ENCODE results near the gene DRGX. TPM values are rescaled to one million over a fixed set of nuclear protein-coding genes. Genes with fewer than 3 reads are reported as not detected.

Gene DRGX
- polyA plus RNA-seq, 1 donor from 2014 or later, result not detected

DNA sequence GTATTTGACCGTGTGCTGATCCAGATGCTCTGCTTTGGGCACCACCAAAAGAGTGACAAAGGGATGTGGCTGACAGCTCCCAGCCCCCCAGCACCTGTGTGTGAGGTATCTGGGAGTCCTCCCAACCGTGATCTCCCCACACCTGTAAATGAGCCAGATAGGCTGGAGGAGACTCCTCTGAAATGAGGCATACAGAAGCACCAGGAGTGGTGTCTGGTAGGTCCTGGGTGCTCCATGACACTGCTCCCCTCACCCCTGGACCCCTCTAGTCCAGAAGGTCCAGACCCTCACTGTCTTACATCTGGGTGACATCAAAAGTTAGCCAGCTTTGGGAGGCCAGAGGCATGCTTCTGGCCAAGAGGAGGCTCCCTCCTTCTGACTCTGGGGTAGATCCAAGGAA lies 20.0 kb upstream of the DRGX start:
- Mint-ChIP-seq H3K27ac (no peak overlapping the region), H3K4me1 (no peaks in the 10 kb centered on the region), H3K36me3 (no peaks in the 10 kb centered on the region), H3K4me3 (no peak overlapping the region), H3K27me3 (peaks cover 6% of the 10 kb centered on the region), H3K9me3 (peaks cover 0 to 4% (median 0%) of the 10 kb centered on the region in 3 donors)

DNA sequence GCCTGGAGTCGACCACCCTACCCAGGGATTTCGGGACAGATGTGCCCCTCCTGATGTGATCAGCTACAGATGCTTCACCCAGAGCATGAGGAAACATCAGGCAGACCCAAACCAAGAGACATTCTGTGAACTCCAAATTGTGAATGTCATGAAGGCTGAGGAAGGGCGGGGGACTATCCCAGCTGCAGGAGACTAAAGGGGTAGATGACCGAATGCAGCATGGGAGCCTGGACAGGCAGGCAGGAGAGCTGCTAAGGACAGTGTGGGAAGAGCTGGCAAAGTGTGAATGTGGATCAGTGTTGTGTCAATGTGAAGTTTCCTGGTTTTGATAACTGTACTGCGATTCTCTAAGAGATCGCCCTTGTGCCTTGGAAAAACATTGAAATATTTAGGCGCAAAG lies 19.2 kb upstream of the DRGX start:
- Mint-ChIP-seq H3K4me3 (peak overlapping the region in 1 of 4 donors; percentile 18), H3K27ac (no peak overlapping the region), H3K27me3 (peaks cover 6% of the 10 kb centered on the region), H3K36me3 (no peaks in the 10 kb centered on the region), H3K4me1 (no peaks in the 10 kb centered on the region), H3K9me3 (peaks cover 0 to 2% (median 0%) of the 10 kb centered on the region in 3 donors)

DNA sequence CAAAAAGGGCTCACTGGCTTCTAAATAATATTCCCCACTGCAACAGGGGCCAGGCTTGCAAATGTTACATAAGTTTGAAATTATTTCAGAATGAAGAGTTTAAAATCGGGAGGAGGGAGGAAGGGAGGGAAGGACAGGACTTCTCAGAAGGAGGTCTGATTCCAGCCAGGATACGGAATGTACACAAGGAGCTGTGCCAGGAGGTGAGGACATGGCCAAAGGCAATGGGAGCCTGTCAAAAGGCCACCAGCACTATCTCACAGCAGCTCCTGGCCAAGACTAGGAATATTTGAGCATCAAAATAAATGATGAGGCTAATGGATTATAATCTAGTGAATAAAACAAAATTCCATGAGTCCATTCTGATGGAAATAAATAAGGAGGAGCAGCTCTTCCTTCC lies 18.6 kb upstream of the DRGX start:
- no peak overlapping the region for H3K4me3 Mint-ChIP-seq
- no peak overlapping the region for H3K27ac Mint-ChIP-seq
- H3K27me3 Mint-ChIP-seq, result peaks cover 7% of the 10 kb centered on the region

DNA sequence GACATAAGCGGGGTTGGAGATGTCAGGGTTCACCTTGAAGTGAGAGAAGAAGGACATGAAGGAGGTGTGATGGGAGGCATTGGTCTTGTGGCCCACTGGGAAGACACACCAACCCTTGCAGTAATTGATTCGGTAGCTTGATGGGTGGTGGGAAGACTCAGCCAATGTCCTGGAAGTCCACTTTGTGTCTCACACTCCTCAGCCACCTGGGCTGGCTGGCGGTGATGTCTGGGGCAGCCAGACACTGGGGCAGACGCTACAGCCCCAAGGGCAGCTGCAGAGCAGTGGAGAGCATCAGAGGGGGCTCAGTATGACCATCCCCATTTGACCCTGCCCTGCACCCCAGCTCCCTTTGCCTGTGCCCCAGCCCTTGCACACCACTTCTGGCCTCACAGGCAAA lies 16.7 kb upstream of the DRGX start:
- no peaks in the 10 kb centered on the region for H3K9me3 Mint-ChIP-seq
- H3K36me3 Mint-ChIP-seq, result no peaks in the 10 kb centered on the region
- no peak overlapping the region for H3K27ac Mint-ChIP-seq
- H3K4me3 Mint-ChIP-seq, result no peak overlapping the region
- peaks cover 0 to 4% (median 1%) of the 10 kb centered on the region in 3 donors for H3K4me1 Mint-ChIP-seq
- H3K27me3 Mint-ChIP-seq, result peaks cover 11% of the 10 kb centered on the region

More for the DNA sequence above, 18.6 kb upstream of the DRGX start:
- Mint-ChIP-seq H3K36me3 (no peaks in the 10 kb centered on the region), H3K4me1 (no peaks in the 10 kb centered on the region), H3K9me3 (no peaks in the 10 kb centered on the region)

DNA sequence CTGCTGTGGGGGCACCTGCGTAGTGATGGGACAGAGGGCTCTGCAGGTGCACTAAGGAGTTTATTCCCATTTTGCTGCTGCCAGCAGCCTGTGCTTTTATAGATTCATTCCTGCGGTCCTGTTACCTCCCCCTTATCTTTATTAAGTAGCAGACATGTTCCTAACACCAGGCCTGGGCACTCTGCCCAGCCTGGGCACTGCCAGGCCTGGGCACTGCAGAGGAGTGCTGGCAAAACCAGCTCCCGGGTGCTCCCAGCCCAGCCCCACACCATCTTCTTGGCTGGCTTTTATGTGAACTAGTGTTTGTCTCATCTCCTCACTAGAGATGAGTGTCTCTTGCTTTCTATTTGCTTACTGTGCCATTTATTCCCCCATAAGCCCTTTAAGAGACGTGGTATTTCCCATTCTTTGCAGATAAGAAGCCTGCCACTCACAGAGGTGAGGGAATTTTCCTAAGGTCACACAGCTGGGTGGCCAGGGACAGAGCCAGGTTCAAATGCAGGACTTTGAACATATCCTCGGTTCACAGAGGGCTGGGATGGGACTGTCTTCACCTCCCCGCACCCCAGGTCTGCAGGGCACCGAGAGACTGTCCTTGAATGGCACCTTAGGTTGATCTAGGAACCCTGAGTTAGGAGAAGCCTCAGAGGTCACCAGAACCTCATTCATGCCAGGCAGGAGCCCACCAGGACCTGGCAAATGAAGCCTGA lies 14.6 kb upstream of the DRGX start:
- Mint-ChIP-seq H3K27me3 (peaks cover 13% of the 10 kb centered on the region), H3K4me3 (no peak overlapping the region), H3K4me1 (peaks cover 0 to 4% (median 2%) of the 10 kb centered on the region in 3 donors), H3K36me3 (no peaks in the 10 kb centered on the region), H3K9me3 (no peaks in the 10 kb centered on the region), H3K27ac (no peak overlapping the region)

DNA sequence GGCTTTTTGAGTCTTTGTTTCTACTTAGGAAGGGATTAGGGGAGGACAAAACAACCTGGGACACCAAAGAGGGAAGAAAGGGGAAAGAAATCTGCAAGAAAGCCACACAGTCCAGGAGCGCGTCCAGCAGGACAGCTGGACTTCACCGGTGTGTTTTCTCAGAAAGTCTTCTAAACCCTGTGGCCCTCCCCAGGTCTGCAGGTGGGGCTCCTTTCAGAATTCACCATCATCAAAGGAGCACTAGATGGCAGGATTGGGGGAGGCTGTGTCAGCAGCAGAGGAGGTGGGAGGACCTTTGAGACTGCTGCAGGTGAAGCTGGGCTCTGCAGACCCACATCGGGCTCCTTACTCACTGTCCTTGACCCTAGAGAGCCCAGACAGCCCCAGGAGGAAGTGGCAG lies 13.9 kb upstream of the DRGX start:
- Mint-ChIP-seq H3K9me3 (no peaks in the 10 kb centered on the region), H3K27ac (no peak overlapping the region), H3K4me3 (no peak overlapping the region), H3K27me3 (peaks cover 14% of the 10 kb centered on the region), H3K4me1 (peaks cover 0 to 4% (median 2%) of the 10 kb centered on the region in 3 donors), H3K36me3 (no peaks in the 10 kb centered on the region)

DNA sequence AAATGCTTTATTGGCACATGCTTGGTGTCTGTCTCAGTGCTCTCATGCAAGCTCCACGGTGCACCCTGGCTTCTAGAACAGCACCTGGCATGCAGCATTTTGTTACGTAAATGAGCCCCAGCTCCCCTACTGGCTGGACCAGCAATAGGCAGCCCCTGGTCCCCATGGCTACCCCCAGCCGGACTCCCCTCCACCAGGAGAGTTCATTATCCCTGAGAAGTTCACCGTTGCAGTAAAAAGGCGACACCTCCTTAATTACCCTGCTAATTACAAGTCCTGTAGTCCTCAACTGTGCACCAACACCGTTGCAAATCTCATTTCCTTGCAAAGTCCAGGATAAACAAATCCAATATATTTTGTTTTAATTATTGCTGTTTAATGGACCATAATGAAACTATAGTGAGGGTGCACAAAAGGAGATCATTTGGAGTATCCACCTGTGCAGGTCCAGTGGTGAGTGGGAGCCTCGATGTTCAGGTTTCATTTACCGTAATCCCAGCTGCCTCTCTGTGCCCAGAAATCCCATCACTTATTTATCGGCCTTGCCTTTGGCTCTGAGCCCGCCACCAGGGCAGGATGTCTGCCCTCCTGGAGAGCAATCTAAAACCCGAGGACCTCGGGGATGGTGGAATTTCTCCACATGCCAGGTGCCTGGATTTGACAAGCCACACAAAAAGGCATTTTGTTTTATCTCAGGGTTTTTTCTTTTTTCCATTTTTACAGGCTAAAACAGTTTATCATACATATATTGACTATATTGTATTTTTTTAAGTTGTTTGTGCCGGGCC lies 12.8 kb upstream of the DRGX start:
- no peaks in the 10 kb centered on the region for H3K9me3 Mint-ChIP-seq
- peaks cover 0 to 4% (median 2%) of the 10 kb centered on the region in 3 donors for H3K4me1 Mint-ChIP-seq
- H3K36me3 Mint-ChIP-seq, result no peaks in the 10 kb centered on the region
- H3K4me3 Mint-ChIP-seq, result no peak overlapping the region
- H3K27ac Mint-ChIP-seq, result no peak overlapping the region
- peaks cover 12% of the 10 kb centered on the region for H3K27me3 Mint-ChIP-seq

DNA sequence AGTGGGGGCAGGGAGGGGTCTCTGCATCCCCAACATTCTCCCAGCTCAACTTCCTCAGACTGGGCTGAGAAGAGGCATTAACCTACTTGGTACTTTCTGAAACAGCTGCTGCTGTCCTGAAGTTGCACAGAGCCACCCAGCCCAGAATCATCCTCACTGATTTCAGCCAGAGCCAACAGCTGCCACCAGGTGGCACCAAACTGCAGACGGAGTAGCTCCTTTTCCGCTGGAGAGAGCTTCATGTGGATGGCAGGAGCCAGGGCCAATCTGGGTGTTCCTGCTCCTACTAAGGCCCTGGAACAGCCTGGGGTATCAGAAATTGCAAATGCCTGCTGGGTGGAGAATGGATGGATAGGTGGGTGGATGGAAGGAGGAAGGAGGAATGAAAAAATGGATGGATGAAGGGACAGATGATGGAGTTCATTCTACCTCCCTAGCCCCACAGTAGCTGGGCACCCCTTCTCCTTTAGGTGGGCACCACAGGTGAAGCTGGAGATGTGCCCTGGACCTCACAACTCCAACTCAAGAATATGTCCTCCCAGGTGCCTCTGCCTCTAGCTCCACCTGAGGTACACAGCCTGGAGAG lies 11.8 kb upstream of the DRGX start:
- Mint-ChIP-seq H3K27me3 (peaks cover 12% of the 10 kb centered on the region), H3K36me3 (no peaks in the 10 kb centered on the region), H3K9me3 (peaks cover 0 to 2% (median 0%) of the 10 kb centered on the region in 3 donors), H3K4me1 (peaks cover 0 to 4% (median 2%) of the 10 kb centered on the region in 3 donors), H3K27ac (no peak overlapping the region), H3K4me3 (no peak overlapping the region)

DNA sequence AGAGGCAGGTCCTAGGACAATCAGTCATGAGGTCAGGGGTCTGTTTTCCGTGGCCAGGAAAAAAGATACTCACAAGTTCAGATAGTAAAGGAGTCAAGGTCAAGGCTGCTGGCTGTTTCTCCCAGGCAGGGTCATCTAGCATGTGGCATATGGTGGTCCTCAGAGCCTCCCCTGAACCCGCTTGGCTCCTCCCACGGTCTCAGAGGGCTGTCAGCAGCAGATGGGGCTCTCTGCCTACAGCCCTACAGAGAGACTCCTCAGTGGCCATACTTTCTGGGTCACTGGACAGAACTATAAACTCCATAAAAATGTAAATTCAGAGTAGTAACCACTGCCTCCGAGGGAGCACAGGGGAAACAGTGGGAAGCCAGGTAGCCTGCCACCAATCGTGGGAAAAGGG lies 11.3 kb upstream of the DRGX start:
- Mint-ChIP-seq H3K4me3 (no peak overlapping the region), H3K36me3 (no peaks in the 10 kb centered on the region), H3K27me3 (peaks cover 12% of the 10 kb centered on the region), H3K27ac (no peak overlapping the region), H3K4me1 (peaks cover 0 to 4% (median 2%) of the 10 kb centered on the region in 3 donors), H3K9me3 (peaks cover 0 to 2% (median 0%) of the 10 kb centered on the region in 3 donors)

DNA sequence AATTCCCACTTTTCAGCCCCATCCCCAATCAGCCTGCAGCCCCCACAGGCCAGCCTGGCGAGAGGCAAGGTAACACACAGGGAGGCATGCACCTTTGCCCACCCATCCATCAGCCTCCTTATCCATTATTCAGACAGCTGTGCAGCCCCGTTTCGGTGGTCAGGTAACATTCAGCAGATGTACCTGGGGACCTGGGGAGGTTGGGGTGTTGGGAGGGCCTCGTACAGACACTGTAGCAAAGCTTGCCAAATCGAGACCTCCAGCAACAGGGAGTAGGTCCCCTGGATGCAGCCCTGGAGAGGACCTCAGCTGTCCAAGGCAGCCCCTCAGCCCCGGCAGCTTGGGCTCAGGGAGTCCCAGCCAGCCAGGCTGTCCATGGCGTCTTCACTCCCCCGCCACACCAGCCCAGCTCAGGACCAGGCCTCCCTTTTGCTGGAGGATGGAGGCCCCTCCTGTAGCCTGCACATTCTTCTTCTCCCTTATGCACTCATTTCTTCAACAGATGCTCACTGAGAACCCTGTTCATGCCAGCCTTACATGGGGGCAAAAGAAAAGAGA lies 8.5 kb upstream of the DRGX start:
- Mint-ChIP-seq H3K36me3 (no peaks in the 10 kb centered on the region), H3K27ac (no peak overlapping the region), H3K9me3 (peaks cover 0 to 2% (median 0%) of the 10 kb centered on the region in 3 donors), H3K27me3 (peaks cover 17% of the 10 kb centered on the region), H3K4me3 (no peak overlapping the region), H3K4me1 (peaks cover 0 to 4% (median 2%) of the 10 kb centered on the region in 3 donors)

DNA sequence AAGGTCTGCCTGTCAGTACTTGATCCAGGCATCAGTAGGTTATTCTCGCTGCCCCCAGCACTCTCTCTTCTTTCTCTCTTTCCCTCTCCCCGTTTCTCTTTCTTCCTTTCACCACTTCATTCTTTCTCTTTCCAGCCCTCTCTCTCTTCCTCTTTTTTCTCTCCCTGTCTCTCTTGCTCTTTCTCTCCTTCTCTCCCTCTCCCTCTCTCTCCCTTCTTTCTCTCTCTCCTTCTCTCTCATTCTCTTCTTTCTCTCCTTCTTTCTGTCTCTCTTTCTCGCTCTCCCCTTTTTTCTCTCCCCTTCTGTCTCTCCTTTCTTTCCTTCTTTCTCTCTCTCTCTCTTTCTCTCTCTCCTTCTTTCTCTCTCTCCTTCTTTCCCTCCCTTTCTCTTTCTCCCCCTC lies 7.5 kb upstream of the DRGX start:
- Mint-ChIP-seq H3K9me3 (peaks cover 0 to 4% (median 0%) of the 10 kb centered on the region in 3 donors), H3K4me3 (no peak overlapping the region), H3K4me1 (peaks cover 2 to 7% (median 3%) of the 10 kb centered on the region in 3 donors), H3K27ac (no peak overlapping the region), H3K27me3 (peaks cover 23% of the 10 kb centered on the region), H3K36me3 (peaks cover 2% of the 10 kb centered on the region)

DNA sequence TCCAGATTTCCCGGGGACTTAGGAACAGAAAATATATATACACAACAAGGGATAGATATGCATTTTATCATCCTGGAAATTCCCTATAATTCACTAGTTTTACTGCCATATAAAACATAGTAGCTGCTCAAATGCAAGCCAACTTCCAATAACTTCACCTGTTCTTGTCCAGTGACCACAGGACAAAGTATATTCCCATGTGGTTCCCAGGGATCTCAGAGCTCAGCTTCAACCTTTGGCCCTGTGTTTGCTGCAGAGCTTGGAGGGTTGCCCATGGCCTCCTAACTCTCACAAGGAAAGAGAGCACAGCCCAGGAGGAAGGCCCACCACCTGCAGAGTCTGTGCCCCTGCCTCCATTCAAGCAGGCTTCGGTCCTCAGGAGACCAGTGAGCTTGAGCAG lies 4.5 kb upstream of the DRGX start:
- Mint-ChIP-seq H3K4me1 (peaks cover 1 to 11% (median 6%) of the 10 kb centered on the region in 3 donors), H3K9me3 (peaks cover 0 to 4% (median 0%) of the 10 kb centered on the region in 3 donors), H3K36me3 (peaks cover 2% of the 10 kb centered on the region), H3K4me3 (no peak overlapping the region), H3K27ac (peak overlapping the region in 1 of 3 donors; percentile 89), H3K27me3 (peaks cover 43% of the 10 kb centered on the region)

DNA sequence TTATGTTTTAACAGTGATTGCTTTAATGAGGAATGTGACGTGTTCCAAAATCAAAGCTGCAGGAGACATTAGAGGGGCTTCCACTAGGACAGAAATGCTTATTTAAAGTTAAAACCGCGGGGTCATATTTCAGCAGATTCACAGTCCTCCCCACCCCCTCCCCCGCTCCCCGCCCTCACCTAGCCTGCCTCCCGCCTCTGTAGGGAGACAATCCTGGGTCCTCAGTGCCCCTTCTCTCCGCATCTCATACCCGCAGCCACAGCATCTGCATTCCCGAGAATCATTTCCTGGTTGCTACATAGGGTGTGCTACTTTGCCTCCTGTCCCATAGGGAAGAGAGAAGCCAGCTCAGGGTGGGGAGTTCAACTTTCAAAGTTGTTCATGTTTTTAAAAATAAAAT lies 3.1 kb upstream of the DRGX start:
- H3K4me1 Mint-ChIP-seq, result peaks cover 1 to 11% (median 10%) of the 10 kb centered on the region in 3 donors
- H3K36me3 Mint-ChIP-seq, result peaks cover 2% of the 10 kb centered on the region
- H3K27me3 Mint-ChIP-seq, result peaks cover 47% of the 10 kb centered on the region
- H3K4me3 Mint-ChIP-seq, result peak overlapping the region in 2 of 4 donors; percentile 49 to 50
- no peak overlapping the region for H3K27ac Mint-ChIP-seq
- peaks cover 0 to 4% (median 0%) of the 10 kb centered on the region in 3 donors for H3K9me3 Mint-ChIP-seq

DNA sequence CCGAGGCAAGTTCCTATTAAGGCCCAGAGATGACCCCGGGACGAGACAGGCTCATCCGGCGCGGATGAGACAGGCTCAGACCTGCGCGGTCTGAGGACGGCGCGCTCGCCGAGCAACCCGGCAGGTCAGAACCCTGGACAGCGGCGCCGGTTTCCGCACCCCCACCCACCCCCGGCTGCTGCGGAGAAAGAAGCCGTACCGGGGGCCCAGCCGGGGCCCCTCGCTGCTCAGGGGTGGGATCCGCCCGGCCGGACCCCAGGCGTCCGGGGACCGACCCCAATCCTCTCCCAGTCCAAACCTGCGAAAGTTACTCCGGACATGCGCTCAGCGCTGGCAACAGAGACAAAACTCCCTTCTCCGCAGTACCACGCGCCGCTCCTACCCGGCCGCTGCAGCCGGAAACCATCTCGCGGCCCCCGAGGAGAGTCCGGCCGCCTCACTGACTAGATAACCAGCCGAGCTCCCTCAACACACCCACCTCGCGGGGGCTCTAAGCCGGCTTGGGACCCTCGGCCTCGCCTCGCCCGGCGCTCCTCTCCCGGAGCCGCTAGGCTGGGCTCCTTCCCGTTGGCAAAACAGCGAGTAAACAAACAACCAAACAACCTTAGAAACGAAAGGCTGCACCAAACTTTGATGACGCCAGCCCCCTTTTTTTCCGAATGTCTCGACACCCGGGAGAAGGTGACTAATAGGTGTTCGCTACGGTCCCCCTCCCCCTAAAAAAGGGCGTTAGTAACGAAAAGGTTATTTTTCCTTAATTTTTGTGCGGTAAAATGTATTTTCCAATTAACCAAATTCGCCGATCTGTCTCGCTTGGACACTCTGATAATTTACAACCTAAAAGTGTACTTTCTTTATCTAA lies 2.3 kb upstream of the DRGX start:
- Mint-ChIP-seq H3K9me3 (peaks cover 0 to 3% (median 0%) of the 10 kb centered on the region in 3 donors), H3K4me3 (peak overlapping the region in 2 of 4 donors; percentile 49 to 73), H3K27me3 (peaks cover 51% of the 10 kb centered on the region), H3K27ac (peak overlapping the region in 2 of 3 donors; percentile 48 to 90), H3K36me3 (peaks cover 2% of the 10 kb centered on the region), H3K4me1 (peaks cover 1 to 11% (median 10%) of the 10 kb centered on the region in 3 donors)

Data from IgD-negative memory B cell (primary cell).